Measurements from ENCODE around the gene HSPBAP1.

The HSPBAP1 gene

DNA sequence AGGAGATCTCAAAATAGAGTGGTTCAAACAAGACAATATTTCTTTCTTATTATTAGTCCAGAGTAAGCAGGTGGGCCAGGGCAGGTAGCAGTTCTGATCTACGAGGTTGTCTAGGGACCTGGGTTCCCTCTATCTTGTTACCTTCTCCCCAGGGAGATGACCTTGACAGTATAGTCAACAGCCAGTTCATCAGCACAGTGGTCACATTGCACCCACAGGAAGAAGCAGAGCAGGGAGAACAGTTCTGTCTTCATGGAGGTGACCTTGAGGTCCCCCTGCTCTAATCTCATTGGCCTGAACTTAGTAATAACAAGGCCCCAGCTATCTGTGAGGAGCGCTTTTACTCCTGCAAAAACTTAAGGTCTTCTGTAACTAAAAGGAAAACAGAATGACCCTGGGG is 23.0 kb upstream of the HSPBAP1 start:
- DNase-seq (ENCODE audit: low spot score): no peak
- TF ChIP-seq, protein P1, sequence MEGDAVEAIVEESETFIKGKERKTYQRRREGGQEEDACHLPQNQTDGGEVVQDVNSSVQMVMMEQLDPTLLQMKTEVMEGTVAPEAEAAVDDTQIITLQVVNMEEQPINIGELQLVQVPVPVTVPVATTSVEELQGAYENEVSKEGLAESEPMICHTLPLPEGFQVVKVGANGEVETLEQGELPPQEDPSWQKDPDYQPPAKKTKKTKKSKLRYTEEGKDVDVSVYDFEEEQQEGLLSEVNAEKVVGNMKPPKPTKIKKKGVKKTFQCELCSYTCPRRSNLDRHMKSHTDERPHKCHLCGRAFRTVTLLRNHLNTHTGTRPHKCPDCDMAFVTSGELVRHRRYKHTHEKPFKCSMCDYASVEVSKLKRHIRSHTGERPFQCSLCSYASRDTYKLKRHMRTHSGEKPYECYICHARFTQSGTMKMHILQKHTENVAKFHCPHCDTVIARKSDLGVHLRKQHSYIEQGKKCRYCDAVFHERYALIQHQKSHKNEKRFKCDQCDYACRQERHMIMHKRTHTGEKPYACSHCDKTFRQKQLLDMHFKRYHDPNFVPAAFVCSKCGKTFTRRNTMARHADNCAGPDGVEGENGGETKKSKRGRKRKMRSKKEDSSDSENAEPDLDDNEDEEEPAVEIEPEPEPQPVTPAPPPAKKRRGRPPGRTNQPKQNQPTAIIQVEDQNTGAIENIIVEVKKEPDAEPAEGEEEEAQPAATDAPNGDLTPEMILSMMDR (IDR thresholded peaks at IDR 0.05; ENCODE audit: extremely low read depth, missing control alignments): no peak

DNA sequence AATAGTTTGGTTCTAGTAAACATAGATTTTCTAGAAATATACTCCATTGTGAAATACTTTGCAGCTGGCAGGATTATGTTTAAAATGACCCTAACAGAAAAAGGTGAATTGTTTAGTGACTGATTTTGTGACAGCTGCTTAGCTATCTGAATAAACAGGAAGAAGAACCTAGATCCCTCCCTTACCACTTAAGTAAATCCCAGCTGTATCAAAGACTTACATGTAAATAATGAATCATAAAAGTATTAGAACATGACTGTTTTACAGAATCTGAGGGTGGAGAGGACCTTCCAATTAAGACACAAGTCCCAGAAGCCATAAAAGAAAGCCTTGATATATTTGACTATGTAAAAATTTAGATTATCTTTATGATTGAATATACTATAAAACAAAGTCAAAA is 17.1 kb upstream of the HSPBAP1 start:
- TF ChIP-seq, protein P1 (IDR thresholded peaks at IDR 0.05; ENCODE audit: extremely low read depth, missing control alignments): no peak
- no peak for DNase-seq (ENCODE audit: low spot score)

DNA sequence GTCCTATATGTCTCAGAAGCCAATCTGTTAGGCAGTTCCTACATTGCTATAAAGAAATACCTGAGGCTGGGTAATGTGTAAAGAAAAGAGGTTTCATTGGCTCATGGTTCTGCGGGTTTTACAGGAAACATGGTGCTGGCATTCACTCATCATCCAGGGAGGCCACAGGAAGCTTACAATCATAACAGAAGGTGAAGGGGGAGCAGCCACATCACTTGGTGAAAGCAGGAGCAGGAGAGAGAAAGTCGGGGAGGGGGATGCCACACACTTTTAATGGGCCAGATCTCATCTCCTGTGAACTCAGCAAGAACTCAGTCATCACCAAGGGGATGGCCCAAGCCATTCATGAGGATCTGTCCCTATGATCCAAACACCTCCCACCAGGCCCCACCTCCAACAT is 10.3 kb upstream of the HSPBAP1 start:
- no peak for DNase-seq (ENCODE audit: low spot score)
- TF ChIP-seq, protein P1 (IDR thresholded peaks at IDR 0.05; ENCODE audit: extremely low read depth, missing control alignments): no peak

DNA sequence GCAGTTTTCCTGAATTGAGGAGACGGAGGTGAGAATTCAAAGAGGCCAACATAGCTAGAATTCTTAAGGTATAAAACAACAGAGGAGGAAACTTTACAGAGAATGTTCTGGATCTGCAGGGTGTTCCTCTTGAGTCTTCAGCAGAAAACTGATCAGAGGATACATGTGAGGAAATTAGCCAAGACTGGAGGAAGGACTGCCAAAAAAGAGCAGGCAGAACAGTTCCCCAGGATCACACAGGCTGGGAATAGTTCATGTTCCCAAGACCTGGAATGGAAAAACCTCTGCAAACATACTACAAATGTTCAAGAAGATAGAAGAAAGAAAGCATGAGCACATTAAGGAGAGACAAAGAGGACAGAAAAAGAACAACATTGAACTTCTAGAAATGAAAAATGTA is 8.7 kb upstream of the HSPBAP1 start:
- TF ChIP-seq, protein P1 (IDR thresholded peaks at IDR 0.05; ENCODE audit: extremely low read depth, missing control alignments): no peak
- DNase-seq (ENCODE audit: low spot score): no peak

DNA sequence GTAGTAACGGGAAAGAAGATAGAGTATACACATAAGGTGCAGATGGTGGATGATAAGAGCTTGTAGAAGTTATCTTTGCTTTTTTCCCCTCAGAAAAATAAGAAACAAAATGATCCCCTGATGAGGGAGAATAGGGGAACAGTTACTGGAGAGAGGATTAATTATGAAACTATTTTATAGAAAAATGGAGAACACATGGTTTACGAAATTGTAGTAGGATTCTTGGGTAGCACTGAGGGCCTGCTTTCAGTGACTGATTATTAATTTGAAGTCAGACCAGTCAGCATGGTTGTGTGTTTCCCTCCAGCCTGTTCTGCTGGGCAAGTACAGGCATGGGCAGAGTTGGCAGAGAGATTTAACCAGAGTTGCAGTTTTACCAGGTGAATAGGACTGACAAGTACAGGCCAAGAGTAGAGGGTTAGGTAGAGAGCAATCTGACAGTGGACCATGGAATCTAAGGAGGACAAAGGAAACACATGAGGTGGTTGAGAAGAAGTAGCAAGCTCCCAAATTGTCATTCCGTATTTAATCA is 7.1 kb upstream of the HSPBAP1 start:
- no peak for DNase-seq (ENCODE audit: low spot score)
- TF ChIP-seq, protein P1 (IDR thresholded peaks at IDR 0.05; ENCODE audit: extremely low read depth, missing control alignments): no peak

DNA sequence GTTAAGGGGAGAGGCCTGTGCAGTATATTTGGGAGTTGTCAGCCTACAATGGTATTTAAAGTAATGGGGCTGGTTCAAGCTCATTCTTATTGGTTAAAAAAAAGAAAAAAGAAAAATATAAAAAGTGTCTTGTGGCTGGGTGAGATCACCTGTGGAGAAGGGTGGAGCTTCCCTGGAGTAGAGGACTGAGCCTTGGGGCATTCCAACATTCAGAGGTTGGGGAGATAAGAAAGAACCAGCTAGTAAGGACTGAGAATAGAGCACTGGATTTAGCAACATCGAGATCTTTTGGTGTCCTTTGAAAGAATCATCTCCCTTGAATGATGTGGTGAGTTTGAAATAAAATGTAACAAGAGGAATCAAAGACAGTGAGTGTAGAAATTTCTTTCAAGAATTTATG is 6.4 kb upstream of the HSPBAP1 start:
- TF ChIP-seq, protein P1 (IDR thresholded peaks at IDR 0.05; ENCODE audit: extremely low read depth, missing control alignments): no peak
- DNase-seq (ENCODE audit: low spot score): no peak

DNA sequence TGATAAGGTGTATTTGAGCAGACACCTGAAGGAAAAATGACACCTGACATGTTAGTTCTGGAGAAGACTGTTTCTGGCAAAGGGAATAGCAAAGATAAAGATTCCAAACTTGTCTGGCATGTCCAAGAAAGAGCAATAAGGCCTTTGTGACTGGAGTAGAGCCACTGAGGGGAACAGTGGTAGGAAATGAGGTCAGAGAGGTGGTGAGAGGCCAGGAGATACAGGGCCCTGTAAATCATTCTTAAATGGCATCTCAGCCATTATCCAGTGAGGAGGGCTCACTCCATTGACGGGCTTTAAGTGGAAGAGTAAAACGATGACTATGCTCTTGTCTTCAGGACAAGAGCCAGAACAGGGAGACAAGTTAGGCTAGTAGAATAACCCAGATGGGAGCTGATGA is 5.7 kb upstream of the HSPBAP1 start:
- no peak for DNase-seq (ENCODE audit: low spot score)
- TF ChIP-seq, protein P1 (IDR thresholded peaks at IDR 0.05; ENCODE audit: extremely low read depth, missing control alignments): no peak

Data from GM20000 (cell line).